Mucosa of rectum (tissue), 2 donors: ENCODE results near the gene GASK1A.
A peak's percentile ranks its signal among the peaks of the same experiment; 100 is the strongest.

Source experiments
- H3K27ac ChIP-seq, 2 donors: one replicate each; pipeline ENCODE4 v1.7.0; 2013; ENCODE audit warnings: inconsistent platforms in 2 of 2, low read depth in 2 of 2, low read length in 2 of 2
- H3K27me3 ChIP-seq, 2 donors: one replicate each; pipeline ENCODE4 v1.7.0; 2013; ENCODE audit warnings: low read length in 2 of 2; ENCODE audit not compliant: control insufficient read depth in 2 of 2, insufficient read depth in 2 of 2
- H3K36me3 ChIP-seq, 2 donors: one replicate each; pipeline ENCODE4 v1.7.0; 2013; ENCODE audit warnings: low read length in 2 of 2; ENCODE audit not compliant: control insufficient read depth in 2 of 2, insufficient read depth in 2 of 2
- H3K4me1 ChIP-seq, 2 donors: one replicate each; pipeline ENCODE4 v1.7.0; 2013; ENCODE audit warnings: low read length in 2 of 2, mild to moderate bottlenecking in 1 of 2; ENCODE audit not compliant: control insufficient read depth in 2 of 2, insufficient read depth in 2 of 2
- H3K4me3 ChIP-seq, 2 donors: one replicate each; pipeline ENCODE4 v1.7.0; 2013; ENCODE audit warnings: low read length in 2 of 2
- H3K9ac ChIP-seq, 2 donors: one replicate each; pipeline ENCODE4 v1.7.0; 2013; ENCODE audit warnings: low read length in 2 of 2, low read depth in 1 of 2, mild to moderate bottlenecking in 1 of 2
- H3K9me3 ChIP-seq, 2 donors: one replicate each; pipeline ENCODE4 v1.7.0; 2013; ENCODE audit warnings: low read length in 2 of 2; ENCODE audit not compliant: control insufficient read depth in 2 of 2
- donor health status: healthy.
- donor health status: Normal muscosa, but diverticular disease.

The GASK1A gene

GRCh38 chr3:42979044-42979972 lies at the start of gene GASK1A:
Gene GASK1A (plus strand): TSS chr3:42979311. CDS start chr3:42979643, 332 bp downstream.
- H3K4me1 ChIP-seq: no peaks in the 10 kb centered on the region
- H3K27ac ChIP-seq: no peak within 1 kb of the TSS
- peaks cover 0 to 2% of the 10 kb centered on the region in 2 donors for H3K9me3 ChIP-seq
- H3K4me3 ChIP-seq: peak within 1 kb of the TSS; percentile 54 to 56
- H3K36me3 ChIP-seq: no peaks in the 10 kb centered on the region
- peak within 1 kb of the TSS in 1 of 2 donors; percentile 26 for H3K9ac ChIP-seq
- peaks cover 13 to 22% of the 10 kb centered on the region in 2 donors for H3K27me3 ChIP-seq

DNA sequence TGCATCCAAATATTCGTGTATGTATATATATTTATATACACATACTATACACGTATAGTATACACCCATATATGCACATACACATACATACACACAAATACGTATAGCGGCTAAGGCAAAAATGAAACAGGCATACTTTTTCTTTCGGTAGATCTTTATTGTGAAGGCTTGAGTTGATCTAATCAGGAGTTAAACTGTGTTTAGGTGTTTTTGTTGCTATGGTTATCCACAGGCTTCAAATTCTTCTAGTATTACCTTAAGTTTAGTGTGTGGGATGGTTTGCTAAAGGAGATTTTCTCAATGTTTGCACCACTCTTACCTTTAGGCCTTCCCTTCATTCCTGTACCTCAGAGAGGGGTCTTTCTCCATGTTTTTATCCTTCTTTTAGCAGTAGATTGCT lies 45.0 kb upstream of the GASK1A start:
- Histone ChIP-seq H3K9me3 (no peaks in the 10 kb centered on the region), H3K4me1 (no peaks in the 10 kb centered on the region), H3K27me3 (no peaks in the 10 kb centered on the region), H3K36me3 (no peaks in the 10 kb centered on the region), H3K9ac (no peak overlapping the region), H3K27ac (no peak overlapping the region), H3K4me3 (no peak overlapping the region)

- Histone ChIP-seq H3K27ac (no peak overlapping the region), H3K9ac (no peak overlapping the region), H3K4me1 (no peaks in the 10 kb centered on the region), H3K9me3 (no peaks in the 10 kb centered on the region), H3K36me3 (no peaks in the 10 kb centered on the region), H3K4me3 (no peak overlapping the region), H3K27me3 (no peaks in the 10 kb centered on the region)
Observed at GRCh38 chr3:42934910-42935309, 44.2 kb upstream of the GASK1A start.

DNA sequence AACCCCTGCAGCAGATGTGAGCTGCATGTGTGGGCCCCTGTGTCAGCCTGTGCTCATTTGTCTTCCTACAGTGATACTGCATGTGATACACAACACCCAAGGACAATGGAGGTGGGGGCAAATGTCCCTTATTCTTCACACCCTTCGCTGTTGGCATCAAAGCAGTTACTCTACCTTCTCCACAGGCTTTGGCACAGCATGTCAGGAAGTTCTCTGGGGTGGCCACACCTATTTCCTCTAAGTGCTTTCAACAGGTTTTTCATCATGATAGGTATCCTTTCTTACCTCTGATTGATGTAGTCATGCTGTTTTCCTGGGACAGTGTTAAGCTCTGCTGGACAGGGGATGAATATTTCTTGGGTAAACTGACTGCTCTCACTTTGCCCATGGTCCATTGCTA lies 43.6 kb upstream of the GASK1A start:
- Histone ChIP-seq H3K4me1 (no peaks in the 10 kb centered on the region), H3K36me3 (no peaks in the 10 kb centered on the region), H3K9ac (no peak overlapping the region), H3K4me3 (no peak overlapping the region), H3K27me3 (no peaks in the 10 kb centered on the region), H3K27ac (no peak overlapping the region), H3K9me3 (no peaks in the 10 kb centered on the region)

DNA sequence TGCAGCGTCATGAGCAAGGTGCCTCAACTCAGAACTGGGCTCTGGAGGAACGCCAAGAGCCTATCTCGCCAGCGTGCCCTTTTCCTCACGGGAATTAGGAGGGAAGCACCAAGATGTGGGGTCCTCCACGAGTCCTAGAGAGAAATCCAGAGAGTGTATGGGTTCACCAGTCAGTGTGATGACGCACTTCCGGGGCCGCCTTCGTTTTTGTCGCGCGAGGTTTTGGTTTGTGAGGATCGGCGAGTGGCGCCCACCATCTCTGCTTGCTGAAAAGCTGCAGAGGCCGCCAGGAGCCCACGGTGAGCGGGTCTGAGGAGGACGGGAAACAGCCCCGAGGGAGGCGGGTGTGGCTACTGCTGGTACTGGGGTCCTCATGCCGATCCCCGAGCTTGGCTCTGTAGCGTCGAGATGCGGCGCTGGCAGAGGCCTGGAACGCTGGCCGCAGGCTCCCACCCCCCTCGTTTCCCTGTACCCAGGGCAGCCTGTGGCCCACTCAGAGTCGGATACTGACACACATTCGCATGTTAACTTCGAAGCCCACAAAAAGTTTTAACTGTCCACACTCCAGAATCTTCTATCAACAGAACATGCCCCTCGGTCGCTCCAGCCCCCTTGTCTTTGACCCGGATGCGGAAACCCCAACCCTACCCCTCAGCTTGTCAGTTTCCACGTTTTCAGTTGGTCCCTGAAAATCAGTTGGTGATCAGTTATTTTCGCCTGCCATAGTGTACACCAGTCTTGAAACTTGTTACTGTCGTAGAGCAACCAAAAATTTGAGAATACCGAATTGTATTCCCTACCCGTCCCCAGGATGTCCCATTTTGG lies 42.7 kb upstream of the GASK1A start:
- H3K9me3 ChIP-seq: no peaks in the 10 kb centered on the region
- H3K36me3 ChIP-seq: no peaks in the 10 kb centered on the region
- H3K4me1 ChIP-seq: no peaks in the 10 kb centered on the region
- no peak overlapping the region for H3K9ac ChIP-seq
- no peaks in the 10 kb centered on the region for H3K27me3 ChIP-seq
- no peak overlapping the region for H3K4me3 ChIP-seq
- no peak overlapping the region for H3K27ac ChIP-seq

GRCh38 chr3:42937334-42937733 lies 41.8 kb upstream of the GASK1A start:
- Histone ChIP-seq H3K27ac (no peak overlapping the region), H3K4me3 (no peak overlapping the region), H3K4me1 (no peaks in the 10 kb centered on the region), H3K9ac (no peak overlapping the region), H3K27me3 (no peaks in the 10 kb centered on the region), H3K9me3 (no peaks in the 10 kb centered on the region), H3K36me3 (no peaks in the 10 kb centered on the region)

GRCh38 chr3:42942693-42943092 lies 36.4 kb upstream of the GASK1A start:
- H3K4me3 ChIP-seq: no peak overlapping the region
- H3K27ac ChIP-seq: no peak overlapping the region
- H3K36me3 ChIP-seq: no peaks in the 10 kb centered on the region
- H3K9me3 ChIP-seq: no peaks in the 10 kb centered on the region
- H3K9ac ChIP-seq: no peak overlapping the region
- no peaks in the 10 kb centered on the region for H3K4me1 ChIP-seq
- H3K27me3 ChIP-seq: no peaks in the 10 kb centered on the region

GRCh38 chr3:42946050-42946449 lies 33.1 kb upstream of the GASK1A start:
- Histone ChIP-seq H3K9me3 (no peaks in the 10 kb centered on the region), H3K4me3 (no peak overlapping the region), H3K36me3 (no peaks in the 10 kb centered on the region), H3K27me3 (no peaks in the 10 kb centered on the region), H3K9ac (no peak overlapping the region), H3K4me1 (no peaks in the 10 kb centered on the region), H3K27ac (no peak overlapping the region)

- no peak overlapping the region for H3K4me3 ChIP-seq
- H3K36me3 ChIP-seq: no peaks in the 10 kb centered on the region
- H3K4me1 ChIP-seq: no peaks in the 10 kb centered on the region
- H3K9me3 ChIP-seq: no peaks in the 10 kb centered on the region
- H3K27ac ChIP-seq: no peak overlapping the region
- H3K27me3 ChIP-seq: no peaks in the 10 kb centered on the region
- no peak overlapping the region for H3K9ac ChIP-seq
Observed at GRCh38 chr3:42957573-42957972, 21.5 kb upstream of the GASK1A start.

GRCh38 chr3:42960282-42960681 lies 18.8 kb upstream of the GASK1A start:
- Histone ChIP-seq H3K9ac (no peak overlapping the region), H3K4me3 (no peak overlapping the region), H3K36me3 (no peaks in the 10 kb centered on the region), H3K4me1 (no peaks in the 10 kb centered on the region), H3K9me3 (no peaks in the 10 kb centered on the region), H3K27ac (no peak overlapping the region), H3K27me3 (no peaks in the 10 kb centered on the region)
